Measurements from ENCODE around the gene C1orf116.

GRCh38 chr1:206986885-206987284, 45.7 kb downstream of the C1orf116 start:
- TF ChIP-seq EP300 (IDR thresholded peaks at IDR 0.05), result no peak
- TF ChIP-seq ESRRA (IDR thresholded peaks at IDR 0.05; ENCODE audit: borderline replicate concordance, low read length), result no peak
- no peak for TF ChIP-seq CTCF (IDR thresholded peaks at IDR 0.05)
- no peak for TF ChIP-seq ELK1 (IDR thresholded peaks at IDR 0.05; ENCODE audit: low read depth, low read length)
- no peak for TF ChIP-seq MYC (IDR thresholded peaks at IDR 0.05; ENCODE audit: borderline replicate concordance, low read length)
- no peak for TF ChIP-seq CHD4 (IDR thresholded peaks at IDR 0.05; ENCODE audit: borderline replicate concordance)
- TF ChIP-seq PBX3 (IDR thresholded peaks at IDR 0.05), result no peak
- no peak for TF ChIP-seq E2F6 (IDR thresholded peaks at IDR 0.05; ENCODE audit: borderline replicate concordance, low read depth)
- TF ChIP-seq ZSCAN20 (CRISPR knock-in tag; IDR thresholded peaks at IDR 0.05), result no peak
- no peak for TF ChIP-seq HMGXB4 (CRISPR knock-in tag; IDR thresholded peaks at IDR 0.05; ENCODE audit: borderline replicate concordance)
- no peak for TF ChIP-seq RAD21 (conservative IDR thresholded peaks at IDR 0.05 in 1 of 2, IDR thresholded peaks at IDR 0.05 in 1 of 2)

Data from A549 (cell line).